IPS-NIHi11 (cell line): ENCODE data around the gene MARCHF6.
"Not testable (repeated sequence)": the region's sequence is repeated elsewhere in the genome, so short reads cannot be mapped to it uniquely, and the experiment has no call there.

Experiments used
- DNase-seq: peaks from one replicate; pipeline ENCODE4 v3.0.0; 2012; ENCODE audit warnings: mixed read lengths, low spot score

Gene MARCHF6

DNA sequence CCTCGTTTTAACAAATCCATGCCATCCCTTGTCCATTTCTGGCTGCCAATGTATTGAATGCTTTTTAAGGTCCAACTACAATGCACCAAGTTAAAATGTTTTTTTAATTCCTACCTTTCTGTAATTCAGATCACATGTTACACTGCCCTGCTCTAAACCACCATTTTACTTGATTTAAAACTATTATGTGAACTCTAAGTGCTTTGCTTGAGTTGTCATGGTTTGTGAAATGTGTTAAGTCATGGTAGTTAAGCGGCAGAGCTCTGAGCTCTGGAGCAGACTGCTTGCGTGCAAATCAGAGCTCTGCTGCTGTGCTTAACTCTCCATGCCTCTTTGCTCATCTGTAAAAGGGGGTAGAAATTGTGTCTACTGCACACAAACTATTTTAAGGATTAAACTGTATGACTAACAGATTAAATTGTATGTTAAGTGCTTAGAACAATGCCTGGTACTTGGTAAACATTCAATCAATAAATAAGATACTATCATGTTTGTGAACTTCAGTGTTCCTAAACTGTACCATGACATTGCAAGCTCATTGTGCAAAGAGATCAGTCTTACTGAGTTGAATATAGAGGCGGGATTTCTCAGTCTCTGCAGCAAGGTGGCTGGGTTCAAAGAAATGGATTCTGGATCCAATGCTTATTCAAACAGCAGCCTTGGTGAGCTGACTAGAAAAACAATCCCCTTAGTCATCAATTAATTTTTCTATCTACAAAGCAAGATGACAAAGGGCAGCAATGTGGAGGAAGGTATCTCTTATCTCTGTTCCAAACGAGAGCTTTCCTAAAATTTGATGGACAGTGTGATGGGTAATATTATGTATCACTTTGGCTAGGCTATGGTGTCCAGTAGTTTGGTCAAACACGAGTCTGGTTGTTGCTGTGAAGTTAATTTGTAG, 29.7 kb upstream of the MARCHF6 start:
- DNase-seq, result no peak

DNA sequence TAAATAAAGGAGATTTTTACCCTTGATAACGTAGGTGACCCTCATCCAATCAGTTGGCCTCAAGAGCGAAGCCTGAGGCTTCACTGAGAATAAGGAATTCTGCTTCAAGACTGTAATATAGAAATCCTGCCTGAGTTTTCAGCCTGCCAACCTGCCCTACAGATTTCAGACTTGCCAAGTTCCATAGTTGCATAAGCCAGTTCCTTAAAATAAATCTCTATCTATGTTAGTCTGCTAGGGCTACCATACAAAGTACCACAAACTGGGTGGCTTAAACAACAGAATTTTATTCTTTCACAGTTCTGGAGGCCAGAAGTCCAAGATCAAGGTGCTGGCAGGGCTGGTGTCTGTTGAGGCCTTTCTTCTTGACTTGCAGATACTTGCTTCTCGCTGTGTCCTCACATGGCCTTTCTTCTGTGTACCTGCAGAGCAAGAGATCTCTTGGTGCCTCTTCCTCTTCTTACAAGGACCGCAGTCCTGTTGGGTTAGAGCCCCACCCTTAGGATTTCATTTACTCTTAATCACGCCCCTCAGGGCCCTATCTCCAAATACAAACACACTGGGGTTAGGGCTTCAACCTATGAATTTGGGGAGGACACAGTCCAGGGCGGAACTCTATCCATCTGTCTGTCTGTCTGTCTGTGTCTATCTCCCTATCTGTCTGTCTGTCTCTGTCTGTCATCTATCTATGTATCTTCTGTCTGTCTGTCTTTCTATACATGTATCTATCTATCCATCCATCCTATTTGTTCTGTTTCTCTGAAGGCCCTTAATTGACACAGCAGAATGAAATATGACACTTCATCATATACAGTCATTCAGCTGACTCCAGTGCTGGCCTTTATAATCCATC, 28.8 kb upstream of the MARCHF6 start:
- no peak for DNase-seq

DNA sequence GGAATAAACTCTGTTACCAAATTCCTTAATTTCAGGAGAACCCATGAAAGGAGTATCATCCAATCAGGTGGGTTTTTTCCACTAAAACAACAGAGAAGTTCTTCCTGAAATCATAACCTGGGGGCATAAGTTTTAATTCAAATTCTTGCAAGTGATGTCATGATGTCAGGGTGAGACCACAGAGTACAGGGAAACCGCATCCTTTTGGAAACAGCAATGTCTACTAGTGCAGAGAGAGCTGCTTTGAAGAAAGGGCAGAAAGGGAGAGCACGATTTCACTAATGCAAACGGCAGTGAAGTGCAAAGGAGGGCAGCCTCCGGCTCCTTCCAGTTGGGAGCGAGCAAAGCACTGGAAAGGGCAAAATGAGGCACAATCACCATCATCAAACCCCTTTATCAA, 25.2 kb upstream of the MARCHF6 start:
- no peak for DNase-seq

DNA sequence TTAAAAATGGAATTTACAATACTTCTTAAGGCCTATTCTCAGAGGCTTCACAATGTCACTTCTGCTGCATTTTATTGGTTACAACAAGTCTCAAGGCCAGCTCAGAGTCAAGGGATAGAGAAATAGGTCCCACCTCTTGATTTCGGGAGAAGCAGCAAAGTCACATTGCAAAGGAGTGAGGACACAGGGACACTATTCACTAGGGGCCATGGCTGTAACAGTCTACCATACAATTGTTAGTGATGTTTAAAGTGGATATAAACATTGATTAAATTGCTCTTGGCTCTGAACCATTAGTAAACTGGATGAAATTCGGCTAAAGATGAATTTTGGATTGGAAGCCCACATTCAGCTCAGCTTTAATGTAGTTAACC, 24.1 kb upstream of the MARCHF6 start:
- DNase-seq, result no peak

DNA sequence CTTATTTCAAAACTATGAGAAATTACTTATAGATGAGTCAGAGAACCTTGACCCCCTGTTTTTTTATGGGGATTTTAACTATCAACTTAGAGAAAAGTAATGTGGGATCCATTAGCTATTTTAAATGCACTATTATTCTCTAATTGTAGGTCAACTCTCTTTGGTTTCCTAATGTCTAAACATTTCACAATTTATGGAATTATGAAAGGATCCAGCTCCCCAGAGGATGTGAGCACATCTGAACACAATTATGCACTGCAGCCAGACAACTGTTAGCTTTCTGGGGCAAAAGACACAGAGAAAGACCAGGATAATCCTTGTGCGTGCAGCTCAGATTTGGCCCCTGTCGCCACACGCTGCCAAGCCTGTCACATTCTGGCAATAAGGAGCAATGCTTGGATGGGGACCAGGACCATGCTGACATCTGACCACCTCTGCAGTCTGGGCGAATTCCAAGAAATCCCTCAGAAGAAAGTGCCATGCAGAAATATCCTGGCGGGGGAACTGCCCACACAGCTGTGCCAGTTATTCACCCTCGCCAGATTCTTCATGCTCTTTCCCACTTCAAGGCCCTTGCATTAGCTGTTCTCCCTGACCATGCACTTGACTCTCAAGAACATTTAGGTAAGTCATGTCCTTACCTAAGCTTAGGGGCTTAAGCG, 23.5 kb upstream of the MARCHF6 start:
- DNase-seq, result no peak

DNA sequence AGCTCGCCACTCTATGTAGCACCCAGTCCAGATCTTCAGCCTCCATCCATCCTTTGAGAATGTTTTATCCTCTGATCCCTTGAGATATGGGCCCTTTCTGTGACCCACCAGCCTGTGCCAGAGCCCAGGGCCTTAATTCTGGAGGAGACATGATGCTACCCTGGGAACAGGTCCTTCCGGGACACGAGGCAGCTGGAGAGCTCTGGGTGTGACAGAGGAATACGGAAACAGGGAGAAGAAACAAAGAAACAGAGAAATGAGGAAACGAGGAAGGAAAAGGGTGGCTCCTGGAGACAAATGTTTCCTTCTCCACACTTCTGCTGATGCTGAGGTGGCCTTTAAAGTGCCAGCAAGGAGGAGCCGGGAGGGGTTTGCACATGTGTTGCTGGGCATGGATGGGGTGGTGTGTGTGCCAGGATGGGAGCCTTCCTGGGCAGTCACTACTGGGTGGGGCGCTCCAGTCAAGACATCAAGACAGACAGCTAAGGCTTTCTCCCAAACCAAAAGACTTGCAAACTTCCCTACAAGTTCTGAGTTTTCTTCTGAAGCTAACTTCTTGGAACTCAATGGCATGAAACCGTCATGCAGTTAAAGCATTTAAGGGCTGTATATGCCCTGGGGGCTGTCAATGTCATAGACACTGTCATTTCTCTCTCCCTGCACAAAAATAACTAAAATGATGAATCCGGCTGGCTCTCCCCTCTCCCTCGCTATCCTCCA, 22.8 kb upstream of the MARCHF6 start:
- no peak for DNase-seq

DNA sequence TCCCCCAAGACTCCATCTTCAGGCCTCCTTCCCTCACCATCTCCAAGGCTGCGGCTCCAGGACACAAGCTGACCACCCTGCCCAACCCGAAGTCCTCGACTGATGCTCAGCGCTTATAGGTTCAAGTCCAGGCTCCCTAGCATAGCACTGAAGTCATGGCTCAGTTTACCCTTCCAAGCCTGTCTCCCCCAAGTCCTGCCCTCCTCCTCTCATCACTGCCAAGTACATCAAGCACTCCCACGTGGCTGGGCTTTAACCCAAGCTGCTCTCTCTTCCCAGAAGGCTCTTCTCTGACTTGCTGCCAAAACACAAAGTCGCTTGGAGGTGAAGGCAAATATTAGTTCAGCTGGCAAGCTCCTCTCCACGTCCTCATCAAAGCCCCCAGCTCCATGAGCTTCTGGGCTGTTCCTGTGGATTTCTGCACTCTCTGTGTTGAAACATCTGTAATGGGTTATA, 22.1 kb upstream of the MARCHF6 start:
- no peak for DNase-seq

DNA sequence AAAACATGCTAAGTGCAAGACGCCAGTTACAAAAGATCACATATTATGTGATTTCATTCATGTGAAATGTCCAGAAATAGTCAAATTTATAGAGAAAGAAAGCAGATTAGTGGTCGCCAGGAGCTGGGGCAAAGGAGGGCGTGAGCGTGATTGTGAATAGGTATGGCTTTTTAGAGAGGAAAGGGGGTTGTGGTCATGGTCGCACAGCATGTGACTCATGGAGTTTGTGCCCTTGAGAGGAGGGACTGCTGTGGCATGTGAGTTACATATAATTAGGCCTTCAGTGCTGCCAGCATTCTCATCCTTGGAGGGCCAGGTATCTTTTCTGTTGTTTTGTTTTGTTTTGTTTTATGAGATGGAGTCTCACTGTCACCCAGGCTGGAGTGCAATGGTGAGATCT, 21.2 kb upstream of the MARCHF6 start:
- DNase-seq, result no peak

DNA sequence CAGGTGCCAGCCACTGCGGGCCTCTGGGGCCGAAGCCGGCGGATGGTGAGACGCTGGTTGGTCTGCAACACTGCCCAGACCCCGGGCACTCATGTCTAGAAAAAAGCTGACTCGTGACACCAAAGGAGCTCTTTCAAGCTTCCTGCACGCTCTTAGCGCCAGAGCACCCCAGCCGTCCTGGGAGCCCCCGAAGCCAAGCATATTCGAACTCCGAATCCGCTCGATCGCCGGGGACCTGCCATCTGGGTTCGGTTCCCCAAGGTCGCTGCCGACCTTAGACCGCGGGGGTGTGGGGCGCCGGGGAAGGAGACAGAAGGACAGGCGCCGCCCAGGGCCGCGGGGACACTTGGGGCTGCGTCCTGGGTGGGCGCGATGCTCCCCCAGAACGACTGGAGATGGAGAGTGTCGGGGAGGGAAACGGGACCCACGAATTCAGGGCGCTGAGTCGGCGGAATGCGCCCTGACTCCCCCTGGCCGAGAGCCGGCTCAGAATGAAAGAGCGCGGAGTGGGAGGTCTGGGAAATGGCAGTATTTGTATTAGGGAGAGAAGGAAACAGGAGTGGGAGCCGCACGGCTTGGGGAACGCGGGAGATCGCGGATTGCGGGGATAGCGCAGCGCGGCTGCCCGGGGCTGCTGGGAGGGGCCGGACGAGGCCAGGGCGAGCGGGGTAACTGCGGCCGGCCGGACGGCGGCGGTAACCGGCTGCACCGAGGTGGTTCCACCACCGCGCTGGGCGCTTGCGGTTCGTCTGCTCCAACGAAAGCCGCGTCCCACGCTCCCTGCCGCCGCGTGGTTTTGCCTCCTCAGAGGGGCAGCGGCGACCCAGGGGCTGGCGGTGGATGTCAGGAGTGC, 20.1 kb upstream of the MARCHF6 start:
- DNase-seq, result peak; percentile 75

DNA sequence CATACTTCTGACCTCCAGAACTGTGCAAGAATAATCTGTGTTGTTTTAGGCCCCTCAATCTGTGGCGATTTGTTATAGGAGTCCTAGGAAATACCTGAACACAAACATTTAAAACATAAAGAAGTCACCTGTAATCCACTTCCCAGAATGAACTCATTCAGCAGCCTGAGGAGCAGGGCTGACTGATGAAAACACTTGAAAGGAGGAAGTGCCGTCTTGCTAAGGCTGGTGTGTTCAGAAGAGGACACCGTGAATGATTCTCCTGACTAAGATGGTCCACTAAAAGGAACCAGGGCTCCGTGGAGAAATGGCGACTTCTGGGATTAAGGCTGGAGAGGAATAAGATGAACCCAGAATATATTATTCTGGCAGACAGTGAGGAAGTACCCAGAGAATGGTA, 18.7 kb upstream of the MARCHF6 start:
- no peak for DNase-seq

DNA sequence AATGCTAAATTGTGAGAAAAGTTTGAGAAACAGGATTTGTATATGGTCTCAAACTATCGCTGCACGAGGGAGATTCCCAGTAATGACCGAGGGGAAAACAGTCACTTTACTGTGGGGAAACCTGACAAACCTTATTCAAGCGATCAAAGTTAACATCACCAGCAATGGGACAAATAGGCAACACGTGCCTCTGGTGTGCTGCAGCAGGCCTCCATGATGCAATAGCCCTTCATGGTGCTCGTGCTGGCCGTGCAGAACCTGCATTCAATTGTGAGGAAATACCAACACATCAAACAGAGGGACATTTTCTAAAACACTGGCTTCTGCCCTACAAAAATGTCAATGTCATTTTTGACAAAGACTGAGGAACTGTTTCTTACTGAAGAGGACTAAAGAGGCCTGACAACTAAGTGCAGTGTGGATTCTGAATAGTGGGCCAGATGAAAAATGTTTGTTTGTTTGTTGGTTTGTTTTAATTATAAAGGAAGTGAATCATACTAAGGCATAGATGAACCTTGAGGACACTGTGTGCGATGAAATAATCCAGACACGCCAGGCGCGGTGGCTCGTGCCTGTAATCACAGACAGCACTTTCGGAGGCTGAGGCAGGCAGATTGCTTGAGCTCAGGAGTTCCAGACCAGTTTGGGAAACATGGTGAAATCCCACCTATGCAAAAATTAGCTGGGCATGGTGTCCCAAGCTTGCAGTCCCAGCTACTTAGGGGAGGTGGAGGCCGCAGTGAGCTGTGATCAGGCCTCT, 17.6 kb upstream of the MARCHF6 start:
- no peak for DNase-seq

DNA sequence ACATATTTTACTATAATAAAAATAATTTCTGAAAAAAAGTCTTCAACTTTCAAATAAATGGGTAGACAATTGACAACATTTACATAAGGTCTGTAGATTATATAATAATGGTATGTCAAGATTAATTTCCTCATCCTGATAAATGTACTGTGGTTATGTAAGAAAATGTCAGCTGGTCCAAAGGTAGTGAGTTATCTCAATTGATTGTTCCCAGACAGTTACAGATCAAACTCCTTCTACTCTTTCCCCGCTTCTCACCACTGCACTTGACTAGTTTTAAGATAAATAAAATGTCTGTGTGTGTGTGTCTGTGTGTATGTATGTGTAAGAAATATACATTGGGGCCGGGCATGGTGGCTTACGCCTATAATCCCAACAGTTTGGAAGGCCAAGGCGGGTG, 16.4 kb upstream of the MARCHF6 start:
- no peak for DNase-seq

DNA sequence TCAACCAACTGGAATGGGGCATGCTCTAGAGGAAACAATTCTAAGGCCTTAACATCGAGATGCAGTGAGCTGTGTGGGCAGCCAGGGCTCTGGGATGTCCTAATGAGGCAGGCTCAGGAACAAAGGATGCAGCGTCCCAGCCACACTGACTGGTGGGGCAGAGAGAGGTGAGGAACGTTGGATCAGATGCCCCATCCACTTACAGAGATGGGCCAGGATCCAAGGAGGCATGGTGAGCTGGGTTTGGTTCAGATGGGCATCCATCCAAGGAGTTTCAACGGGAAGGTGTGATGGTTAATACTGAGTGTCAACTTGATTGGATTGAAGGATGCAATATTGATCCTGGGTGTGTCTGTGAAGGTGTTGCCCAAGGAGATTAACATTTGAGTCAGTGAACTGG, 15.5 kb upstream of the MARCHF6 start:
- DNase-seq, result no peak

DNA sequence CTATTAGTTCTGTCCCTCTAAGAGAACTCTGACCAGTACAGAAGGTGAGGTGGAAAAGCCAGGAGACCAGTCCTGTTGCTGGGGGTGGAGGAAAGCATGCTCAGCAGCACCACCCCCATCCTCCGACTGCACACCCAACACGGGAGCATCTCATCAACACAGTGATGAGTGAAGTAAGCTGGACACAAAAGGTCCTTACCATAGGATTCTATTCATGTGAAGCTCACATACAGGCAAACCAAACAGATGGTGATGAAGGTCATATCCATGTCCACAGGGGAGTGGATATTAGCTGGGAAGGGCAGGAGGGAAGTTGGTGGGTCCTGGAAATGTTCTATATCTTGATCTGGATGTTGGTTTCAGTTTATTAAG, 14.8 kb upstream of the MARCHF6 start:
- no peak for DNase-seq

DNA sequence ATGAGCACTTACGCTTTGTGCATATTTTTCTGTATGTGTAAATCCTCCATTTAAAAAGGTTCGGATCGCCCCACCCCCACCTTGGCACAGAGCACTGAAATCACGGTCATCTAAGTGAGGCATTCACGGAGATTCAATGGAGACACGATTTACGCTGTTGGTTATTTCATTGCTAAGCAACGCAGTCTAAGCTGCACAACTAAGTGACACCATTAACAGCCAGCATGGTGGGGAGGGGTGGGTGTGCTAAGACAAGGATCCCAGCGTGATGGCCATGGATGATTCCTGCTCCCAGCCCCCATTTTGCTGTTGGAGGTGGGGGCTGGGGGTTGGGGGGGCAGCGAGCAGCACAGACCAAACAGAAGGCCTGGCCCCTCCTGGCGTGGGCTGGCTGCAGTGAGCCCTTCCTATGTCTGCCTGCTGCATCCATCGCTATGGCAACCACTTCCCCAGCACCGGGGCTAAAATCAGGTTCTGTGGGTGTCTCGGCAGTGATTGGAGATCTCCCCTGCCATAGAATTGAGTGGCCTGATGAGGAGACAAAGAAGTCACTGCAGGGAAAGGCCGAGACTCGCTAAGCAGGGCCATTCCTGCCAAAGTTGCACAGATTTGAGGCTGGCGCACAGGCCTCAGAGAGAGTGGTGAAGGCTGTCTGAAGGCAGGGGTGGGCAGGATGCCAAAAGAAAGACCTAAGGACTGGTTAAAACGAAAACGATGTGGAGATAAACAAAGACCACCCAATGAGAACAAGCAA, 14.3 kb upstream of the MARCHF6 start:
- peak; percentile 49 for DNase-seq

DNA sequence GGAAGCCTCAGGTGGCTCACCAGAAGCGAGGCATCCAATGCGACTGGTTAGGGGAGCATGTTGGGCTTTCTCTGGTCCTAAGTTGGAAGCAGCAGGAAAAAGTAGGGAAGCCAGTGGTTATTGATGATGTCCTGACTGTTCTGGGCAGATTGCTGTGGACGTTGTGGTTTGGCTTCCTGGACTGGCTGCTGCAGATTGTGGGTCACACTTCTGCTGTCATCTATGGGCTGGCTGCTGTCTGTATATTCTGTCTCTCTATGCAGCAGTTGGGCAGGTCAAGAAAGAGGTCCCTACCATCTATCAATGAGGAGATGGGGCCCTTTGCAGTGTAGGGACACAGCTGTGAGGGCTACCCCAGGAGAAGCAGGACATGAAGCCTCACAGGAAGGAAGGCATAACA, 13.5 kb upstream of the MARCHF6 start:
- no peak for DNase-seq

DNA sequence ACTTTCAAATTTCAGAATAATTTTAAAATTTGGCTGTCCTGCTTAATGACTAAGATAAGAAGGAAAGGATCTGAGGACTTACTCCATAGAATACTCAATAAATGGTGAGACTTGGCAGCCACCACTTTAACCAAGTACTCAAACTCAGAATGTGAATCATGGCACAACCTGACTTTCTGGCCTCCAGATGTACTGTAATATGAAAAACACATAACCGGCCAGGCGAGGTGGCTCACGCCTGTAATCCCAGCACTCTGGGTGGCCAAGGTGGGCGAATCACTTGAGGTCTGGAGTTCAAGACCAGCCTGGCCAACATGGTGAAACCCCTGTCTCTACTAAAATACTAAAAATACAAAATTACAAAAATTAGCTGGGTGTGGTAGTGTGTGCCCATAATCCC, 10.0 kb upstream of the MARCHF6 start:
- DNase-seq, result no peak

DNA sequence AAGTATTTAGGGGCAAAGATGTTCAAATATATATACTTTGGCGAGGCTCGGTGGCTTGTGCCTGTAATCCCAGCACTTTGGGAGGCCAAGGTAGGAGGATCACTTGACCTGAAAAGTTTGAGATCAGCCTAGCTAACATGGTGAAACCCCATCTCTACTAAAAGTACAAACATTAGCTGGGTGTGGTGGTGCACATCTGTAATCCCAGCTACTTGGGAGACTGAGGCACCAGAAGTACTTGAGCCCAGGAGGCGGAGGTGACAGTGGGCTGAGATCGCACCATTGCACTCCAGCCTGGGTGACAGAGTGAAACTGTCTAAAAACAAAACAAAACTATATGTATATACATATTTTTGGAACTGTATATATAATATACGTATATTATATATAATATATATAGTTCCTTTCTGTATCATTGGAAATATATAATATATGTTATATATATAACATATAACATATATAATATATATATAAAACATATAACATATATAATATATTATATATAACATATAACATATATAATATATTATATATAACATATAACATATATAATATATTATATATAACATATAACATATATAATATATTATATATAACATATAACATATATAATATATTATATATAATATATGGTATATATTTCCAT, 8.9 kb upstream of the MARCHF6 start:
- DNase-seq, result not testable (repeated sequence)

DNA sequence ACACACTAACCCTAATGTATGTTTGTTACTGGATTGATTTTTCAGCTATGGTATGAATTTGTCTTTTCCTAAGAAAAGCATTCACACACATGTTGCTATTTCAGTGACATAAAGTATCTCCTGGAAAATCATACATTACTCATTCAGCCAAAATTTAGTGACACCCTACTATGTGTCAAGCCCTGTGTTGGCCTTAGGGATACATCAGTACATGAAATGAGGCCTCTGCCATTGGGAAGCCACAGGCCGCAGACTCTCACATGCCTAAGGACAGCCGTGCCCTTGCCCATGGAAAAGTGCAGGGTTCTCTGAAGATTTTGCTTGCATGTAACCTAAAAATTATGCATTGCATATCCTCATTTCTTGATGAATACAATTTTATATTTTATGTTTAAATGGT, 5.2 kb upstream of the MARCHF6 start:
- DNase-seq, result no peak
